Fibroblast of upper back skin (primary cell): ENCODE data around the gene PDE3A.
"Not testable (repeated sequence)": the region's sequence is repeated elsewhere in the genome, so short reads cannot be mapped to it uniquely, and the experiment has no call there.

Source experiments
- DNase-seq: peaks from one replicate; pipeline ENCODE4 v3.0.0-alpha.2; 2013

Gene PDE3A

GRCh38 chr12:20375560-20375959 lies 7.2 kb downstream of the PDE3A start:
- no peak for DNase-seq

GRCh38 chr12:20376984-20377383 lies 8.6 kb downstream of the PDE3A start:
- DNase-seq: peak; percentile 35

DNA sequence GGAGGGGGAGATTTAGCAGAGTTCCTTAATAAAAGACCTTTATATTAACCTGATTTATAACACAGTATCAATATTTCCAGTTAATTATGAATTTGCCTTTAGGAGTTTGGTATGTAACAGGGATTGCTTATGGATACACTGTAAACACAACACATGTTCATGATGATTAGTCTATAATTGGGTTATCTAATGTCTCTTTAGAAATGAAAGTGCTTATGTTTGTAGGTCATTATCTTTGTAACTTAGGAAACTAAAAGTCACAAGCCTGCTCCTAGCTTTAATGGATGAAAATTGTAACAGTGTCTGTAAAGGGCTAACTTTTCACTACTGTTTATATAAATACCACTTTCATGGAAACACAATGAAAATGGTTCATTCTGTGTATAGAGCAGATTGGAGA lies 9.4 kb downstream of the PDE3A start:
- DNase-seq: no peak

DNA sequence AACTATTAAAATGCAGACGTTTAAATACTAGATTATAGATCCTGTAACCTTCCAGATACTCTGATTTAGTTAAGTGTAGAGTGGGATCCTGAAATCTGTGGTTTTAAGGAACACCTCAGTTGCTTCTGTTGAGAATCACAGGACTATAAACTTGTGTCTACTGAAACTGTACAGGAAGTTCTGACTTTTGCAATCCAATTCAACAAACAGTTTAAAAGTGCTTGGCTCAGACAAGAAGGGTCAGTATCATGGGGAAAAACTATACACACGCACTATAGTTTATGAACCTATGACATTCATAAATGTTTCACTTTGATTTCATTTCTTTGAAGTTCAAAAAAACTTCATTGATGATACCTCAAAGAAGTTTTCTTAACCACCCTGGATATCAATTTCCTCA lies 13.8 kb downstream of the PDE3A start:
- no peak for DNase-seq

- no peak for DNase-seq
These were observed 15.3 kb downstream of the PDE3A start for GRCh38 chr12:20383612-20384011.

DNA sequence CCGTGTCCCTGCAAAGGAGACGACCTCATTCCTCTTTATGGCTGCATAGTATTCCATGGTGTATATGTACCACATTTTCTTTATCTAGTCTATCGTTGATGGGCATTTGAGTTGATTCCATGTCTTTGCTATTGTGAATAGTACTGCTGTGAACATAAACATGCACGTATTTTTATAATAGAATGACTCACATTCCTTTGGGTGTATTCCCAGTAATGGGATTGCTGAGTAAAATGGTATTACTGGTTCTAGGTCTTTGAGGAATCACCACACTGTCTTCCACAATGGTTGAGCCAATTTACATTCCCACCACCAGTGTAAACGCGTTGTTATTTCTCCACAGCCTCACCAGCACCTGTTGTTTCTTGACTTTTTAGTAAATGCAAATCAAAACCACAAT lies 16.5 kb downstream of the PDE3A start:
- not testable (repeated sequence) for DNase-seq

- no peak for DNase-seq
These were observed 22.5 kb downstream of the PDE3A start for GRCh38 chr12:20390846-20391245.

DNA sequence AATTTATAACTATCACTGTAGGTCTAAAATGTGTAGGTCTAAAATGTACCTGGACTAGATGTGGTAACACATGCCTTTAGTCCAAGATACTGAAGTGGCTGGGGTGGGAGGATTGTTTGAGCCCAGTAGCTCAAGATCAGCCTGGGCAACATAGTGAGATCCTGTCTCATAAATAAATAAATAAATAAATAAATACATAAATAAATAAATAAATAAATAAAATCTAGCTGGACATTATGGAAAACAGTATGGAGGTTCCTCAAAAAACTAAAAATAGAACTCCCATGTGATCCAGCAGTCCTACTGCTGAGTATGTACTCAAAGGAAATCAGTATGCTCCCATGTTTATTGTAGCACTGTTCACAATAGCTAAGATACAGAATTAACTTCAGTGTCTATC lies 24.0 kb downstream of the PDE3A start:
- DNase-seq: no peak

DNA sequence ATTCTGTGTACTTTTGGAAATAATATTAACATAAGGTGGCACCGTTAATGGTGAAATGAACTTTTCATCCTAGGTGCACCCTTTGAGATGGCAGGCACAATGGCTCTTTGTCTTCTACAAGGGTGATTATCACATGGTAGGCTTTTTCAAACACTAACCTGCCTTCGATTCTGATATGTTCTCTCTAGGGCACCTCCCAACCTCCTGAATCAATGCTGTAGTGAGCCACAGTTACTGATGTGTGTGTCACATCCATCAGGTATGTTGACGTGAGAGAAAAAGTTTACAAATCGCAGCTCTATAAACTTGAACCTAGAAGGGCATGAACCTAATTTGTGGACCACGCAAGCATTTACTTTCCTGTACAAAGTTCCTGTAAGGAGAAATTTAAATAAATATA lies 25.4 kb downstream of the PDE3A start:
- DNase-seq: no peak

DNA sequence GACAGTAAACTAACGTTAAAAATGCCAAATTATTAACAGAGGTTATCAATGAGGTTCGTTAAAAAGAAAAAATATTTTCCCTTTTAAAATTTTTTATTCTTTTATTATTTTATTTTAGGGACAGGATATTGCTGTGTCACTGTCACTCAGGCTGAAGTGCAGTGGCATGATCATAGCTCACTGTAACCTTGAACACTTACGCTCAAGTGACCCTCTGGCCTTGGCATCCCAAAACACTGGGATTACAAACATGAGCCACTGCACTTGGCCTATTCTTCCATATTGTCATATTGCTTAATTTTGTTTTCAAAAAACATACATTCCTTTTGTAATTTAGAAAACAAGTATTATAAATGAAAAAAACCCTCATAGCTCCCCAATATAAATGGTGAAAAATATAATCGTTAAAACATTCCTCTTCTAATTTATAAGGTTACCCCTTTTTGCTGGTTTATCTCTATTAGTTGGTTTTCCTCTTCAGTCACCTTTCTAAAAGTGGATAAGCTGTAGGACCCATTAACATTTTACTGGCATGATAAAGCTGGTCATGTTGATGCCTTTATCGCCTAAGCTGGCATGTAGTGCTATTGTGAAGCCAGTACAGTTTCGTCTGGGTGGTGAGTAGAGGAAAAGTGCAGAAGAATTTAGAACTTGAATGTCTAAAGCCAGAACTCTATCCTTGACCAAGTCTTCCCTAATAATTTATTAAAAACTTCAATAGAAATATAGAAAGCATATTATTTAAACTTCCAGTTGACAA lies 27.6 kb downstream of the PDE3A start:
- no peak for DNase-seq

GRCh38 chr12:20398686-20399085 lies 30.3 kb downstream of the PDE3A start:
- no peak for DNase-seq

GRCh38 chr12:20400003-20400402 lies 31.7 kb downstream of the PDE3A start:
- DNase-seq: no peak

DNA sequence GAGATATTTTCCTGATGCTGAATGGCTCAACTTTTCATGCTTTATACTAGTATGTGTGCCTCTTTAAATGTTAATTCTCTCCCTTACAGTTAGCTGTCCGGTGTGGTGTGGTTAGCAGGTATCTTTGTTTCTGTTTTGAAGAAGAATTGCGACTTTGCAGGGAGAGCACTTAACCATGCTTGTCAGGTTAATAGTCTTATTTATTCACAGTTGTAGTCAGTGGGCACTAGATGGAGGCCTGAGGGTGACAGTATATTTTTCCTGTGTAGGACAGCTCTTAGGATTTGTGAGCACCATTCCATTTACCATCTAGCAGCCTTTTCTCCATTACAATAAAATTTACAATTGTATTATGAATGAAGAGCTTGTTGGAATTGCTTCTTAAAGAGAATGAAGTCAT lies 34.9 kb downstream of the PDE3A start:
- no peak for DNase-seq

GRCh38 chr12:20404576-20405346 lies 36.4 kb downstream of the PDE3A start:
- DNase-seq: peak; percentile 56

- peak; percentile 40 for DNase-seq
These were observed 41.5 kb downstream of the PDE3A start for GRCh38 chr12:20409607-20410377.

DNA sequence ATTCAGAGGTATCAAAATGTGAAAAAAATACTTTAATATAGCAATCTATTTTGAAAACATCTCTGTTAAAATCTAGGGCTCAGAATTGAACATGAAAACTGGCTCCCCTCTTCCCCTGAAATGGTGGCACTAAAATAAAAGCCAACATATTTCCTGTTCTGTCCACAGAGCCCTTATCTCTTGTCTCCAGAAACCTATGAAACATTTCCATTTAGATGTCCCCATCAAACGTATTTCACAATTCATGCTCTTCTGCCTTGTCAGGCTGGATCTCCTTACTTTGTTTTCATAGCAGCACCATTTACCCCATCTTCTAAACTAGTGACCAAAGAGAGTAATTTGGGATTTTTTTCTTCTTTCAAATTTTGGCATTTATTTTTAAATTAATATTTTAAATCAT lies 42.4 kb downstream of the PDE3A start:
- no peak for DNase-seq

GRCh38 chr12:20411345-20411744 lies 43.0 kb downstream of the PDE3A start:
- DNase-seq: no peak

DNA sequence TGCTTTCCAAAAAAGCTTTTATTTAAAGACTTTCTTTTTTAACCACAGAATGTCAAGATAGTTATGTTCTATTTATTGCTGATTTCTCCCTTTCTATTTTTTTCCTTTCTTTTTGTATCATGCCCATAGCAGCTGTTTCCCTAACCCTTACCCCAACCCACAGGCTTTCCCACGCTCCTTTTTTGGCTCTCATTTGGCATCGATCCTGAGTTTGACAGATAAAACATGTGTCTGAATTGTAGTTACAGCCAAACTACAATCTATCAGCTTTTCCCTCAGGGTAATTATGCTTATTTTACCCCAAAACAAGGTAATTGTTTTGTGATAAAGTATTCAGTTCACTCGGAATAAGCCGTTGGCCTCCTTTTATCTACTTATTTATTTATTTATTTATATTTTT lies 46.7 kb downstream of the PDE3A start:
- DNase-seq: peak; percentile 26

- DNase-seq: no peak
These were observed 47.3 kb downstream of the PDE3A start for GRCh38 chr12:20415641-20416040.

DNA sequence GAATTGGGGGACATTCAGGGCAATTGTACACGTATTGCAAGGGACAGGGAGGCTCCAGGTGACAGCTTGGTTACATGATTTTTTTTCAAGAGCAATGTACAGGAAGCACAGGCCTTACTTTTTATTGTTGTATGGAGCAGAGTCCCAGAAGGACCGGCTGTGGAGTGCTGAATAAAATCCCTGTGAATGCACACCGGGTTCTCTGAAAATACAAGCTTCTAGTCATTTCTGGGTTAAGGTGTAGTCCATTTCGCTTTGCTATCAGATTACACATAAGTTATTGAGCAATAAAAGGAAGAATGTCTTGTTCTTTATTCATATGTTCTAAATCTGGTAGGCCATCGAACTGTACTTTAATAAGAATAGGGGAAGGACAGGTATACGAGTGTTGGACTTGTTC lies 52.2 kb downstream of the PDE3A start:
- no peak for DNase-seq

- DNase-seq: no peak
These were observed 53.1 kb downstream of the PDE3A start for GRCh38 chr12:20421421-20421820.

- DNase-seq: no peak
These were observed 55.2 kb downstream of the PDE3A start for GRCh38 chr12:20423557-20423956.

DNA sequence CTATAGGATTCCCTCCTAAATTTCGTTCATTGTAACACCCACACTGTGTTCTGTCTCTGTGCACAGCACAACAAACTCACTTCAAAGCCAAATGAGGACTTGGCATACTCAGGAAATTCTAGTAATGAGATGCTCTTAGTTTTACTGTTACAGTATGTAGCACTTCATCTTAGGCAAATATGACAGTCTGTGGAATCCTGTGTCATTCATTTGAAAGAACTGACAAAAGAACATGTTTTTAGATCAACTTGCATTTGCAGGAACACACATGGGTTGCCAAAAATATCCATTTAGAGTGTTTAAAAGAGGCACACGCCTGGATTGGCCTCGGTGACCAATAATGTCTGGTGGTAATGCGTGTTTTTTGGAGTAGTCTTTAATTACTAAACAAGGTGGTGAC lies 56.5 kb downstream of the PDE3A start:
- DNase-seq: no peak

DNA sequence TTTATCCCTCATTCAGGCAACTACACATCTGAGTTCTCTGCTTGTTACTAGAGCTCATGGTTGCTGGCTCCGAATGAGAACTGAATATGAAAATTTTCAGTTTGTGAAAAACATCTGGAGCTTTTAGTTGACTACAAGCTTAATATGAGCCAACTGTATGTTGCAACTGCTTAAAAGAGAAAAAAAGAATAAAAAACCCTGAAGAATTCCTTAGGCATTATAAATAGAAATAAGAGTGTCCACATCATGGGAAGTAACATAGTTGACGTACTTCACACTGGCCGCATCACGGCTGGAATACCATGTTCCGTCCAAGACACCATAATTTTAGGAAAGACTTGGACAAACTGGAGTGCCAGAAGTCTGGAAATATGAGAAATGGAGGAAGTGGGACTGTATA lies 57.9 kb downstream of the PDE3A start:
- peak; percentile 70 for DNase-seq
